HepG2 (cell line): Measurements from ENCODE around the gene GNG12. TPM values are rescaled to one million over a fixed set of nuclear protein-coding genes. Genes with fewer than 3 reads are reported as not detected.

Experiments
- ATAC-seq: fragments of 200-7000 bp; cut with Tn5 transposase; 3 replicates; pipeline ENCODE4 v1.9.1; 2020; ENCODE audit warnings: mild to moderate bottlenecking, moderate library complexity
- BruUV-seq: library from RNA; stranded (reverse); fragments of 400-500 nt; replicated peaks from 2 replicates; lab custom pipeline; 2021; lab: Mats Ljungman, UMichigan
- CTCF ChIA-PET: fragments of 300-600 bp; formaldehyde crosslinking; extraction: SDS; loops from one replicate; lab custom pipeline; 2021; ENCODE audit warnings: low total read pairs, inconsistent platforms, low intra/inter-chr PET ratio; lab: Yijun Ruan, JAX
- POLR2A ChIA-PET: fragments of 350-600 bp; sonication (Branson Sonifier 250); formaldehyde crosslinking; loops from one replicate; lab custom pipeline; 2020; ENCODE audit warnings: antibody characterized with exemption, inconsistent platforms; lab: Yijun Ruan, JAX
- DNase-seq: peaks from one replicate; pipeline ENCODE4 v3.0.0-alpha.2; 2015; ENCODE audit warnings: low spot score
- FAIRE-seq: peaks from 3 replicates; lab custom pipeline; 2011; peaks lifted over from hg19 to GRCh38; lab: Jason Lieb, UNC
- H2AFZ ChIP-seq: one replicate; pipeline ENCODE4 v1.6.1; 2011; ENCODE audit warnings: low read length, inconsistent platforms
- H3K27ac ChIP-seq: fragments of 300-600 bp; 3 replicates; pipeline ENCODE4 v1.8.0; 2011; ENCODE audit warnings: mixed run types, mild to moderate bottlenecking, mixed read lengths, low read length, inconsistent platforms; ENCODE audit not compliant: insufficient read depth; ENCODE audit errors: extremely low read length
- H3K27me3 ChIP-seq, 2 experiments: fragments of 200-600 bp in 1 of 2; 2 replicates in 1 of 2; 3 replicates in 1 of 2; pipeline versions ENCODE4 v1.6.0 to v1.8.0; 2011; ENCODE audit warnings: low read length in 2 of 2, mild to moderate bottlenecking in 2 of 2, moderate library complexity in 2 of 2, inconsistent platforms in 1 of 2; ENCODE audit not compliant: insufficient read depth in 2 of 2, control insufficient read depth in 1 of 2
- H3K36me3 ChIP-seq, 2 experiments: fragments of 200-600 bp in 1 of 2; replicated peaks in 1 of 2; 2 replicates in 1 of 2; 3 replicates in 1 of 2; pipeline versions ENCODE4 v1.5.1 to v1.8.0; 2011; ENCODE audit warnings: low read length in 2 of 2, inconsistent platforms in 1 of 2; ENCODE audit not compliant: insufficient read depth in 2 of 2, control insufficient read depth in 1 of 2
- H3K4me1 ChIP-seq: 2 replicates; pipeline ENCODE4 v1.5.1; 2012; ENCODE audit warnings: low read length, inconsistent platforms; ENCODE audit not compliant: insufficient read depth
- H3K4me2 ChIP-seq: 2 replicates; pipeline ENCODE4 v1.6.0; 2011; ENCODE audit warnings: low read depth, low read length, inconsistent platforms
- H3K4me3 ChIP-seq, 3 experiments: fragments of 200-600 bp in 1 of 3; sonication (generic), shearing (Covaris generic) in 1 of 3; replicated peaks in 1 of 3; 2 replicates each; pipeline ENCODE4 v1.5.1; 2011 to 2016; ENCODE audit warnings: low read length in 3 of 3, inconsistent platforms in 2 of 3, low read depth in 2 of 3, mild to moderate bottlenecking in 2 of 3, control low read depth in 1 of 3, mixed read lengths in 1 of 3; ENCODE audit not compliant: insufficient read depth in 1 of 3
- H3K79me2 ChIP-seq: one replicate; pipeline ENCODE4 v1.6.1; 2011; ENCODE audit warnings: low read length, inconsistent platforms; ENCODE audit not compliant: insufficient read depth
- H3K9ac ChIP-seq: 2 replicates; pipeline ENCODE4 v1.6.0; 2011; ENCODE audit warnings: mild to moderate bottlenecking, low read depth, low read length, inconsistent platforms; ENCODE audit not compliant: insufficient read depth
- H3K9me3 ChIP-seq: 2 replicates; pipeline ENCODE4 v1.5.1; 2012; ENCODE audit warnings: mild to moderate bottlenecking, low read length
- H4K20me1 ChIP-seq: 2 replicates; pipeline ENCODE4 v1.6.0; 2011; ENCODE audit warnings: inconsistent platforms, mild to moderate bottlenecking, low read length, moderate library complexity; ENCODE audit not compliant: insufficient read depth
- FOXJ3 ChIP-seq: sonication (generic); formaldehyde crosslinking; IDR thresholded peaks from 2 replicates; pipeline ENCODE4 v1.4.0; 2020; ENCODE audit warnings: missing genetic modification reagents, mild to moderate bottlenecking, borderline replicate concordance
- FOXK1 ChIP-seq: sonication (generic); formaldehyde crosslinking; IDR thresholded peaks from 2 replicates; pipeline ENCODE4 v1.4.0; 2020; ENCODE audit warnings: low read depth, missing genetic modification reagents, borderline replicate concordance
- HOXA7 ChIP-seq: sonication (generic); formaldehyde crosslinking; IDR thresholded peaks from 2 replicates; pipeline ENCODE4 v1.8.1; 2022; ENCODE audit warnings: mild to moderate bottlenecking, missing genetic modification reagents, moderate library complexity
- KDM1A ChIP-seq: IDR thresholded peaks from 2 replicates; pipeline ENCODE4 v1.6.1; 2016; ENCODE audit warnings: missing compliant biosample characterization
- MAFK ChIP-seq, 2 experiments: IDR thresholded peaks in 1 of 2; conservative IDR thresholded peaks in 1 of 2; 2 replicates each; pipeline ENCODE4 v1.6.1; 2011; ENCODE audit warnings: improper control_type of control experiment in 2 of 2, low read length in 2 of 2
- NFIC ChIP-seq: IDR thresholded peaks from 2 replicates; pipeline ENCODE4 v1.6.1; 2012; ENCODE audit warnings: mild to moderate bottlenecking, low read length, inconsistent platforms
- PBX3 ChIP-seq: sonication (generic); formaldehyde crosslinking; IDR thresholded peaks from 2 replicates; pipeline ENCODE4 v1.8.1; 2023; ENCODE audit warnings: missing genetic modification reagents, inconsistent platforms, borderline replicate concordance
- POGZ ChIP-seq: sonication (generic); formaldehyde crosslinking; IDR thresholded peaks from 2 replicates; pipeline ENCODE4 v1.4.0; 2020; ENCODE audit warnings: mild to moderate bottlenecking, missing genetic modification reagents
- SAFB2 ChIP-seq: sonication (generic); formaldehyde crosslinking; IDR thresholded peaks from 2 replicates; pipeline ENCODE4 v1.5.1; 2020; ENCODE audit warnings: missing genetic modification reagents, low read depth, mild to moderate bottlenecking, borderline replicate concordance
- SNAI1 ChIP-seq: sonication (generic); formaldehyde crosslinking; IDR thresholded peaks from 2 replicates; pipeline ENCODE4 v1.5.0; 2020; ENCODE audit warnings: mild to moderate bottlenecking, missing genetic modification reagents, borderline replicate concordance
- ZKSCAN1 ChIP-seq: fragments of 150-350 bp; IDR thresholded peaks from 2 replicates; pipeline ENCODE4 v1.6.1; 2014; ENCODE audit warnings: low read length
- ZNF10 ChIP-seq: sonication (generic); formaldehyde crosslinking; IDR thresholded peaks from 2 replicates; pipeline ENCODE4 v1.4.0; 2020; ENCODE audit warnings: mild to moderate bottlenecking, low read depth, missing genetic modification reagents, borderline replicate concordance
- ZSCAN22 ChIP-seq: sonication (generic); formaldehyde crosslinking; IDR thresholded peaks from 2 replicates; pipeline ENCODE4 v1.4.0; 2020; ENCODE audit warnings: mild to moderate bottlenecking, missing genetic modification reagents
- WGBS: methylation state at CpG from one replicate; pipeline ENCODE4 v1.1.6; 2017; ENCODE audit warnings: low lambda C conversion rate; 5-methylcytosine and 5-hydroxymethylcytosine counted together
- in situ Hi-C: cut with HindIII; loops from 2 replicates; pipeline ENCODE4 v1.10.0; 2017; ENCODE audit warnings: low pct_unique_long_range_greater_than_20kb; ENCODE audit not compliant: extremely low pct_ligation_motif_present
- intact Hi-C: fragments of 100-400 bp; cut with micrococcal nuclease; formaldehyde crosslinking; loops from one replicate; pipeline ENCODE4 v1.10.0; 2022; ENCODE audit not compliant: unreplicated experiment
- polyA plus RNA-seq, 8 experiments: library from polyadenylated mRNA; depleted of rRNA in 3 of 8; stranded (reverse) in 7 of 8; unstranded in 1 of 8; fragments of >200 nt; fragmentation: Illumina TruSeq in 4 of 8; extraction: Trizol in 4 of 8; gene quantifications; 2 replicates each; pipeline versions ENCODE4 v1.2.1 to v1.2.3, GENCODE V29; 2011 to 2016; ENCODE audit warnings: low read depth in 4 of 8, missing spikeins in 1 of 8, mixed read lengths in 1 of 8; ENCODE audit not compliant: insufficient read depth in 1 of 8
- total RNA-seq, 5 experiments: library from RNA; depleted of rRNA; stranded (reverse); fragments of >200 nt; fragmentation: Illumina TruSeq; extraction: Trizol; gene quantifications; 2 replicates each; pipeline ENCODE4 v1.2.3, GENCODE V29; 2016; ENCODE audit warnings: low read depth in 1 of 5

GNG12 gene
- total and polyA plus RNA-seq, 2 of the 13 experiments (the other 11 are each of a cell fraction or from before 2014, with no cell fraction given) = 0.11 TPM

GRCh38 chr1:67855961-67856360 is 22.7 kb upstream of the GNG12 start:
- H4K20me1 ChIP-seq = no peaks in the 10 kb centered on the region
- H2AFZ ChIP-seq = no peak overlapping the region
- H3K9me3 ChIP-seq = no peaks in the 10 kb centered on the region
- no peak overlapping the region for H3K4me2 ChIP-seq
- H3K27ac ChIP-seq = no peak overlapping the region
- intact Hi-C loops = loop anchor here (10.0 kb wide), 1 partner anchor 321 kb away; no protein-coding TSS in a partner anchor
- ATAC-seq = no peak
- WGBS = 0% methylated on average over 2 of the region's 2 CpGs
- BruUV-seq = no TSS peak
- no peaks in the 10 kb centered on the region for H3K79me2 ChIP-seq
- in situ Hi-C loops = loop anchor here (10.0 kb wide), 1 partner anchor 489 kb away; no protein-coding TSS in a partner anchor
- TF ChIP-seq FOXK1 (CRISPR knock-in tag) = no peak
- TF ChIP-seq POGZ (CRISPR knock-in tag) = no peak
- TF ChIP-seq NFIC = no peak
- no peak for TF ChIP-seq ZSCAN22 (CRISPR knock-in tag)
- TF ChIP-seq FOXJ3 (CRISPR knock-in tag) = no peak
- TF ChIP-seq SAFB2 = no peak
- TF ChIP-seq PBX3 = no peak
- TF ChIP-seq ZNF10 (CRISPR knock-in tag) = no peak
- no peak for TF ChIP-seq SNAI1 (CRISPR knock-in tag)
- no peak for TF ChIP-seq KDM1A (CRISPR knock-in tag)
- no peak for TF ChIP-seq HOXA7
- TF ChIP-seq MAFK (conservative IDR thresholded peaks at IDR 0.05 in 1 of 2, IDR thresholded peaks at IDR 0.05 in 1 of 2; ENCODE audit: low read length in 2 of 2) = no peak
- TF ChIP-seq ZKSCAN1 = no peak
- peaks cover 0 to 1% of the 10 kb centered on the region in 2 experiments; a peak in 3 of 5 replicates for H3K27me3 ChIP-seq
- no peaks in the 10 kb centered on the region for H3K4me1 ChIP-seq
- no peak overlapping the region for H3K4me3 ChIP-seq
- ChIA-PET CTCF (no interaction called here), POLR2A (no interaction called here)
- H3K9ac ChIP-seq = no peak overlapping the region
- DNase-seq = no peak
- no peaks in the 10 kb centered on the region for H3K36me3 ChIP-seq
- no peak for FAIRE-seq
